SK-N-SH treated with all-trans-retinoic acid at 6 μM for 48 hours (cell line): ENCODE data around the gene RXRA.

Experiments
- ARNTL ChIP-seq: fragments of 450-650 bp; formaldehyde crosslinking; IDR thresholded peaks from 2 replicates; pipeline ENCODE4 v1.5.0; 2020; ENCODE audit warnings: low read depth, mild to moderate bottlenecking, moderate library complexity, borderline replicate concordance
- CREB5 ChIP-seq: fragments of 250-450 bp; sonication (Bioruptor Pico); IDR thresholded peaks from 2 replicates; pipeline ENCODE4 v1.5.1; 2020; ENCODE audit warnings: low read depth, mild to moderate bottlenecking, moderate library complexity
- CSDC2 ChIP-seq: fragments of 250-450 bp; sonication (Bioruptor Pico); IDR thresholded peaks from 2 replicates; pipeline ENCODE4 v1.5.0; 2020; ENCODE audit warnings: mild to moderate bottlenecking, moderate library complexity
- ESRRG ChIP-seq: fragments of 250-450 bp; sonication (Bioruptor Pico); IDR thresholded peaks from 2 replicates; pipeline ENCODE4 v1.6.1; 2021; ENCODE audit warnings: mild to moderate bottlenecking
- GLIS3 ChIP-seq: fragments of 250-450 bp; sonication (Bioruptor Pico); IDR thresholded peaks from 2 replicates; pipeline ENCODE4 v1.5.0; 2020; ENCODE audit warnings: mild to moderate bottlenecking, moderate library complexity
- OSR1 ChIP-seq: fragments of 250-450 bp; sonication (Bioruptor Pico); IDR thresholded peaks from 2 replicates; pipeline ENCODE4 v1.8.0; 2022; ENCODE audit warnings: moderate library complexity, mild to moderate bottlenecking, inconsistent platforms
- RARB ChIP-seq: fragments of 250-450 bp; sonication (Bioruptor Pico); IDR thresholded peaks from 2 replicates; pipeline ENCODE4 v1.8.0; 2021; ENCODE audit warnings: mild to moderate bottlenecking, moderate library complexity
- SNAI2 ChIP-seq: fragments of 250-450 bp; sonication (Bioruptor Pico); IDR thresholded peaks from 2 replicates; pipeline ENCODE4 v1.5.0; 2020; ENCODE audit warnings: mild to moderate bottlenecking, moderate library complexity
- TCF4 ChIP-seq: fragments of 250-450 bp; sonication (Bioruptor Pico); IDR thresholded peaks from 2 replicates; pipeline ENCODE4 v1.8.0; 2021; ENCODE audit warnings: mild to moderate bottlenecking, moderate library complexity, borderline replicate concordance
- ZFP3 ChIP-seq: fragments of 250-450 bp; sonication (Bioruptor Pico); IDR thresholded peaks from 2 replicates; pipeline ENCODE4 v1.5.0; 2020; ENCODE audit warnings: mild to moderate bottlenecking, moderate library complexity
- ZFP30 ChIP-seq: fragments of 450-650 bp; formaldehyde crosslinking; IDR thresholded peaks from 2 replicates; pipeline ENCODE4 v1.5.0; 2022; ENCODE audit warnings: mild to moderate bottlenecking, moderate library complexity
- ZNF565 ChIP-seq: fragments of 450-650 bp; formaldehyde crosslinking; conservative IDR thresholded peaks from 2 replicates; pipeline ENCODE4 v1.5.0; 2020; ENCODE audit warnings: low read depth, mild to moderate bottlenecking, moderate library complexity
- TF ChIP-seq, protein P1 (sequence below): fragments of 250-450 bp; sonication (Bioruptor Pico); IDR thresholded peaks from 2 replicates; pipeline ENCODE4 v1.8.0; 2020; ENCODE audit warnings: mild to moderate bottlenecking, moderate library complexity, borderline replicate concordance
- TF ChIP-seq, protein P2 (sequence below): fragments of 250-450 bp; sonication (Bioruptor Pico); IDR thresholded peaks from 2 replicates; pipeline ENCODE4 v1.8.0; 2021; ENCODE audit warnings: low read depth, mild to moderate bottlenecking, moderate library complexity, borderline replicate concordance

DNA sequence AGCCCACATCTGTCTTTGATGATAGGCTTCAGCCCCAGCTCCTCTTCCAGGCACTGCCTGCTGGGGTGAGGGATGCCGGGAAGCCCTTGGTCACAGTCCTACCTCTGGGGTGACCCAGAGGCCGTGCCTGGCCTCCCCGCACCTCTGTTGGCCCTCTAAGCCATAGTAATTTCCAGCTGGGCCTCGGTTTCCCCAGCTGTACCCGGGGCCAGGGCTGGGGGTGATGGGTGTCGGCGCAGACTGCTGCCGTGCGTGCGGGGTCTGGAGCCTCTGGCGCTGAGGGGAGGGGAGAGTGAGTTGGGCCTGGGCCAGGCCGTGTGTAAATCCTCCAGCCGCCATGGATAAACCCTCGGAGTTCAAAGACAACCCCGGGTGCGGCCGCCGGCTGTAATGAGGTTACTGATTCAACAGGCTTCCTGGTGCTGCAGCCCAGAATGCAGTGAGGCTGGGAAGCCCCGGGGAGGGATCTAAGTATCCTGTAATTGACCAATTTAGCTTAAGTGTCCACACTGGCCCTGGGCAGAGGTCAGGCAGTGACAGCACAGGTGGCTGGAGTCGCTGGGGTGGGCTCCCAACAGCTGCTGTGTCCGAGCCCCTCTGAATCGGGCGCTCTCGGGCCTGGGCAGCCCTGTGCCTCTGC, 7.1 kb downstream of the RXRA start:
- TF ChIP-seq, protein P1, sequence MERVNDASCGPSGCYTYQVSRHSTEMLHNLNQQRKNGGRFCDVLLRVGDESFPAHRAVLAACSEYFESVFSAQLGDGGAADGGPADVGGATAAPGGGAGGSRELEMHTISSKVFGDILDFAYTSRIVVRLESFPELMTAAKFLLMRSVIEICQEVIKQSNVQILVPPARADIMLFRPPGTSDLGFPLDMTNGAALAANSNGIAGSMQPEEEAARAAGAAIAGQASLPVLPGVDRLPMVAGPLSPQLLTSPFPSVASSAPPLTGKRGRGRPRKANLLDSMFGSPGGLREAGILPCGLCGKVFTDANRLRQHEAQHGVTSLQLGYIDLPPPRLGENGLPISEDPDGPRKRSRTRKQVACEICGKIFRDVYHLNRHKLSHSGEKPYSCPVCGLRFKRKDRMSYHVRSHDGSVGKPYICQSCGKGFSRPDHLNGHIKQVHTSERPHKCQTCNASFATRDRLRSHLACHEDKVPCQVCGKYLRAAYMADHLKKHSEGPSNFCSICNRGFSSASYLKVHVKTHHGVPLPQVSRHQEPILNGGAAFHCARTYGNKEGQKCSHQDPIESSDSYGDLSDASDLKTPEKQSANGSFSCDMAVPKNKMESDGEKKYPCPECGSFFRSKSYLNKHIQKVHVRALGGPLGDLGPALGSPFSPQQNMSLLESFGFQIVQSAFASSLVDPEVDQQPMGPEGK (CRISPR knock-in tag) = no peak
- no peak for TF ChIP-seq ESRRG (CRISPR knock-in tag)
- no peak for TF ChIP-seq ZNF565 (CRISPR knock-in tag)
- no peak for TF ChIP-seq RARB
- no peak for TF ChIP-seq SNAI2 (CRISPR knock-in tag)
- TF ChIP-seq TCF4 (CRISPR knock-in tag) = no peak; the same call in 1 of the 2 replicates
- no peak for TF ChIP-seq CSDC2
- no peak for TF ChIP-seq OSR1 (CRISPR knock-in tag)
- TF ChIP-seq CREB5 (CRISPR knock-in tag) = no peak
- TF ChIP-seq ZFP3 (CRISPR knock-in tag) = no peak
- no peak for TF ChIP-seq ZFP30 (CRISPR knock-in tag)
- no peak for TF ChIP-seq ARNTL
- TF ChIP-seq, protein P2, sequence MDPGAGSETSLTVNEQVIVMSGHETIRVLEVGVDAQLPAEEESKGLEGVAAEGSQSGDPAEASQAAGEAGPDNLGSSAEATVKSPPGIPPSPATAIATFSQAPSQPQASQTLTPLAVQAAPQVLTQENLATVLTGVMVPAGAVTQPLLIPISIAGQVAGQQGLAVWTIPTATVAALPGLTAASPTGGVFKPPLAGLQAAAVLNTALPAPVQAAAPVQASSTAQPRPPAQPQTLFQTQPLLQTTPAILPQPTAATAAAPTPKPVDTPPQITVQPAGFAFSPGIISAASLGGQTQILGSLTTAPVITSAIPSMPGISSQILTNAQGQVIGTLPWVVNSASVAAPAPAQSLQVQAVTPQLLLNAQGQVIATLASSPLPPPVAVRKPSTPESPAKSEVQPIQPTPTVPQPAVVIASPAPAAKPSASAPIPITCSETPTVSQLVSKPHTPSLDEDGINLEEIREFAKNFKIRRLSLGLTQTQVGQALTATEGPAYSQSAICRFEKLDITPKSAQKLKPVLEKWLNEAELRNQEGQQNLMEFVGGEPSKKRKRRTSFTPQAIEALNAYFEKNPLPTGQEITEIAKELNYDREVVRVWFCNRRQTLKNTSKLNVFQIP = no peak
- no peak for TF ChIP-seq GLIS3 (CRISPR knock-in tag)
